SIG-M5 treated with dmso at 0.1 percent for 504 hours (cell line): Measurements from ENCODE around the gene HES5.

Source experiments
- DNase-seq: peaks from one replicate; lab custom pipeline; 2025; ENCODE audit not compliant: unreplicated experiment; lab: John Stamatoyannopoulos, UW

HES5 gene

DNA sequence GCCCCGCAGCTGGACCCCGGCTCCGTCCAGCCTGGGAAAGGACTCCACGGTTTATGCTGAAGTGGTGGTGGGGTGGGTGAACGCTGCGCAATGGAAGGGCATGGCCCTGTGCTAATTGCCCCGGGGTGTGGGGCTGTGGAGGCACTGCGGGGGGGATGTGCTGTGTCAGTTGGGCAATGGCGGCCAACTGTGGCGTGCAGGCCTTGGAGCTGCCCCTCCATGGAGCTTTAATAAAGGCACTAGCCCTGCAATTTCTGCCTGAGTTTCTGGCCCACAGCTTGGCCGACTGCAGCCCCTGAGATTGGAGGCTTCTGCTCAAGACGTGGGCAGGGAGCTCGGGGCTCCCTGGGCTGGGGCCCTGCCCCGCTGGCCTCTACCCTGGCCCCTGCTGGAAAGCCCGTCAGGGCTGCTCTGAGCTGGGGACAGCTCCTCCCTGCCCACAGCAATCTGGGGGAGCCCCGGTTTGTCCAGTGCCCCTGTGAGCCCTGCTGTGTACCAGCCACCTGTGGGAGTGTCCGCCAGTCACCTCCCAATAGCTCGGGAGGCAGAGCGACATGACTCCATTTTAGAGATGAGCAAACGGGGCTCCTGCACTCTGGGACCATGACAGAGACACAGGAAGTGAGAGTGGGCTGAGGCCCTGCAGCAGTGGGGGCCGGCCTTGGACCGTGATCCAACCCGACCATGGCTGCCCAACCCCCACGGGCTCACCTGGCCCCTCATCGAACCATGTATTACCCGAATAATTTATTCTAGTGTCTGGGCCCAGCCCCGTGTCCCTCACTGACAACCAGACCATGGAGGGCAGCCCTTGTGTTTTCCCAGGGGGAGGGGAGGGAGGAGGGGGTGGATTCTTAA, 17.4 kb upstream of the HES5 start:
- peak; percentile 52 for DNase-seq

DNA sequence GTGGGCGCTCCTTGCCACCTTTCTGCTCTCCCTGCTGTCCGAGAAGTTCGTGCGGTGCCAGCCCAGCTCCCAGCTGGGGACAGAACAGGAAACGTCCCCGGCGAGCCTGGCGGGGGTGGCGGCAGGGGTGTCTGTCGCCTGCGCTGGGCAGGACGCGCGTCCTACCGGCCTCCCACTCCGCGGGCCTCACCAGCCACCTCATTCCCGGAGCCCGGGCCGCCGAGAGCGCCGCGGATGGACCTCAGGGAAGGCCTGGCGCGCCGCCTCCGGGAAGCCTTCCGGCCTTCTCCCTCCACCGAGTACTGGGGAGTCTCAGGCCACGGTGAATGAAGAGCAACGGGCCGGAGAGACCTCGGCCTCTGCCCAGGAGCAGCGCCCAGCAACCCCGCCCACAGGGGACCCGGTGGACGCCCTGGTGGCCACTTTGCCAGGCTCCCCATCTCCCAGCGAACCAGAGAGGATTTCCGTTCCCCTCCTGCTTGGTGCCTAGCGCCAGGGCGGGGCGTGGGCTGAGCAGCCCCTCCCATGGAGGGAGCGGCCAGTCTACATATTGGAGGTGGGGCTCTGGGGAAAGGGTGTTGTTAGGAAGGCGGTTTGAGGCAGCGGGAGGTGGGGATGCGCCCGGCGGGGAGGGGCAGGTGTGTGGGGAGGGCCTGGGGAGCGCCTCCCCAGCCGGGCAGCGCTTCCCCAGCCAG, 16.6 kb upstream of the HES5 start:
- DNase-seq, result peak; percentile 90

DNA sequence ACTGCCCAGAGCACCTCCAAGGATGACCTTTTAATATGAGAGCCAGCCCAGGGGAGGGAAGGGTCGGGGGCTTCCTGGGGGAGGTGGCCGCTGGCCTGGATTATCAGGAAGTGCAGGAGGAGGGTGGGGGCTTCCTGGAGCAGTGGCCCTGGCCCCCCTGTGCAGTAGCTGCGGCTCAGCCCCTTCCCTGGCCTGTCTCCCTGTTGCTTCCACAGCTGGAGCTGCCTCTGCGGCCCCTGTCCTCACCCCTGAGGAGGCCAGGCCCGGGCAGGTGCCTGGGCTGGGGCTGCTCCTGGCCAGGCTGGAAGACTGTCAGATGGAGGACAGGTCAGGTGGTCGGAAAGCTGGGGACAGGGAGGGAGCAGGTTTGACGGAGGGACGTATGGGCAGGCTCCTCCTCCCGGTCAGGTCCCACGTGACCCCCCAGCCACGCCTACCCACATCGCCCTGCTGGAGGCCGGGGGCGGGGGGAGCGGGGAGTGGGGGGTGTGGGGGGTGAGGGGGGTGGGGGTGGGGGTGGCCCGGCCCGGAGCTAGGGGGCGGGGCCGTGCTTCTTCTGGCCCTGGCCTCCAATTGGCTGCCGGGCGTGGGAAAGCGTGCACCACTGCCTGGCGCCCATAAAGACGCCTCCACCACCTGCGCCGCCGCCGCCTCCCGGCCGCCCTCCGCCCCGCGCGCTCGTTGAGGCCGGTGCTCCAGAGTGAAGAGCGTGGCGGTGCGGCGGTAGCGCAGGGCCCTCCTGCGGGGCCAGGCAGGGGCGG, 15.9 kb upstream of the HES5 start:
- DNase-seq, result peak; percentile 88

DNA sequence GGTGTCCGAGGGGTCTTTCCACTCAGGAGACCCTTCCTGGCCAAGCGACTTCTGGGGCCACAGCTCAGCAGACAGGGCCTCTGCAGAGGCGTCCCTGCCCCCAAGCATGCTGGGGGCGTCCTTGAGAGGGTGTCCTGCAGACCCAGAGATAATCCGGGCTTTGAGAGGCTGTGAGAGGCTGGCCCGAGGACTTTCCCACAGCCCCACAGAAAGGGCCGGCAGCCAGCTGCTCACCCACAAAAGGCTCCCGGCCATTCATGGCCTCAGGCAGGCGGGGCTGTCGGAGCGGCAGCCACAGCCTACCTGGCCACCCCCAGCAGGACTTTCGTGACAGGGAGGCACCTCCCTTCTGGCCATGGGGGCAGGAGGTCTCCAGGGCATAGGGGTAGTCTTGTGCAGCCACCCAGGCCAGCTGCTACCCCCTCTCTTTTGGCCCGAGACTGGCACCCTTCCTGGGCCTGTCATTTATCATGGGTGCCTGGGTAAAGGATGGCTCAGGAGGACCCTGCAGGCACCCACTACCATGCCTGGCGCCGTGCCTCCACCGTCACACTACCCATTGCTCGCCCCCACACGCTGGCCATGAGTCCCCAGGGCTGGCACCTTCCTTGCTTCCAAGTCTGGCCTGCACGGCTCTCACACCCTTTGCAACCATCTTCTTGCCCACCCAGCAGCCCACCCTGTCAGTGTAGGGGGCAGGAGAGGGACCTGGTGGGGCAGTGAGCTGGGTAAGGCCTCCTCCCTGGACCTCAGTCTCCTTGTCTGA, 15.0 kb upstream of the HES5 start:
- DNase-seq, result no peak

DNA sequence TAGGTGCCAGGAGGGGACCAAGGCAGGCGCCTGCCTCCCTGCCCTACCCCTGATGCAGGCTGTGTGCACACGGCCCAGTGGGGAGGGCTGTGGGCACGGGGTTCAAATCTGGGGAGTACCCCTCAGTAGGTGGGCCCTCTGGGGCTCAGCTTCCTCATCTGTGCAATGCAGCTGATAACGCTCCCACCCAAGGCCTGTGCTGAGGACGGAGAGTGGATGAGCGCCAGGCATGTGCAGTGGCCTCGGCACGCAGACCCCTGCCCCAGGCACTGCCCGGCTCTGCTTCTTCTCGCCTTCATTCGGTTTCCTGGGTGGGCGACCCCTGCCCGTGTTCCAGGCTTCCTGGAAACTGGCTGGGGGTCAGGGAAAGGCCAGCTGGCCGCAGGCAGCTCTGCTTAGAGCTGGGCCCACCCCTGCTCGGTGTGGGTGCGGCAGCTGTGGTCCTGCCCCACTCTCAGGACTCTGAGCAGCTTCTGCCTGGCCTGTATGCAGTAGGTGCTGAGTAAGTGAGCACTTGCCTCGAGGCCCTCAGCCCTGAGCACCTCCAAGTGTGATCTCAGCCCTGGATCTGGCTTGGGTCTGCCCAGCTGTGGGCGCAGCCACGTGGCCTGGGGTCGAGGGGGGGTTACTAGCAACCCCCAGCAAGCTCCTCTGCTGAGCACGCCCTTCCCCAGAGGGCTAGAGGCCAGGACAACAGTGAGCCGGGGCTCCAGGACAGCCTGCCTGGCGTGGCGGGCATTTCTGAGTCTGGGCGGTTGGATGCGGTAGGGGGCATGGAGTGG, 14.2 kb upstream of the HES5 start:
- no peak for DNase-seq

DNA sequence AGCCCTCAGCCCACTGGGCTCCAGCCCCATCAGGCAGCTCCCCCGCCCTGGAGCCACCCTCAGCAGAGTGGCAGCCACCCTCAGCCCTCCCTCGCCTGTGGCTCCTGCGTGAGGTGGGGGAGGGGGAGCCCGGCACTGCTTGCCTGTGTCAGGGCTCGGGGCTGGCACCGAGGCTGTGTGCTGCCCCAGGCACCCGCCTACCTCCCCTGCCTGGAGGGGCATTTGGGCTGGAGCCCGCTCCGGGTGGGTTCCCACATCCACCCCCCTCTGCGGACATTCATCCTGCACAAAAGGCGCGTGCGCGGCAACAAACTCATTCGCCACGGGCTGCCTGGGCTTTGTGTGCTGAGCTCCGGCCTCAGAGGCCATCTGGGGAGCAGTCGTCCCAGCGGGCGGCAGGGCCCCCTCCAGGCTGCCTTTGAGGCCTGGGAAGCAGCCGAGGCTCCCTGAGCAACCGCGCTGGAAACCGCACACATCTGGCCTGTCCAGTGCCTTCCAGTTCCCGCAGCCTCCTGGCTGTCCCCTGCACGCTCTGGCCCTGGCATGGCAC, 13.6 kb upstream of the HES5 start:
- no peak for DNase-seq

DNA sequence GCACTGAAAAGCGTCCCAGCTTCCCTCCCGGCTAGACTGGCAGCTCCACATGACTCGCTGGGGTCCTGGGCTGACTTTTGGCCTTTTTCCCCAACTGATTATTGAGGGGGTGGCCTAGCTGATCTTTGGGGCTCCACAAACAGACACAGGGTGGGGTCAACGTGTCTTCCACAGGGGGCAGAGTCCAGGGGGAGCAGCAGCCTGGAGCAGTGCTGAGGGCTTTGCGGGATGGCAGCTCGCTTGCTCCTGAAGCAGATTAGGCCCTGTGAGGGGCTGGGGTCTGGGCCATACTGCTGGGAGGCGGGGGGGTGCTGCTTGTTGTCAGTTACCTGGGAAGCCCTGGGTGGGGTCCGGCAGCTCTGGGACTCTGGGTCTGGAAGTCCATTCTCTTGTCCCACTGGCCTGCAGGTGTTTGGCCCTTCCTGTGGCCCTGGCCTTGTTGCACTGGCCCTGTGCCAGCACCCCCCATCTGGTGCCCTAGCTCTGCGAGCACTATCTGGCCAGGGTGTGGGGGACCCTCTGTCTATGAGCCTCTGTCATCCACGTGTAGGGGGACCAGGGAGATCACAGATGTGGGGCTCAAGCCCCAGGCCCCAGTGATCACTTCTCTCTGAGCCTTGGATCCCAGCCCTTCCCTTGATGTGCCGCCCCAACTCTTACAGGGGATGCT, 12.3 kb upstream of the HES5 start:
- DNase-seq, result no peak

DNA sequence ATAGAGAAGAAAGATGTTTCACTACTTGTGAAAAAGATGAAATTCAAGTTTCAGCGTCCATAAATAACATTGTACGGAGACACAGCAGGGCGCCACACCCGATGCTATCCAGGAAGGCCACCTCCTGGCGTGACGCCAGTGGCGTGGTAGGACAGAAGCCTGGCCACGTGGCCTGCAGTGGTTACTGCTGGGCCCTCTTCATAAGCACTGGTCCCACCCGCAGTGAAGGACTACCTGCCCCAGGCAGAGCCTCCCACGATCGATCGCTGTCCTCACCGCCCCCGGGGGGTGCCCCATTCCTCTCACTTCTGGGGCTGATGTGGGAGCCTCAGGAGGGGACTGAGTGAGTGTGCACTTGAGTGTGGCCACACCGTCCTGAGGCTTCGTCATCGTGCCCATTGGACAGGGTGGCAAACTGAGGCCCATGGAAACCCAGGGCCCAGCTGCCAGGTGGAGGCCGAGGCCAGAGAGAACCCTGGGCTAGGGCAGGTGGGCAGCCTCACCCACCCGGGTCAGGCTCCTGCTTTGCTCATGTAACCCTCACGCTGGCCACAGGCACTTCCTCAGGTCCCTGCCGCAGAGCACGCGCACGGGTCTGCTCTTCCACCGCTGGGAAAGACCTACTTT, 11.7 kb upstream of the HES5 start:
- DNase-seq, result no peak

DNA sequence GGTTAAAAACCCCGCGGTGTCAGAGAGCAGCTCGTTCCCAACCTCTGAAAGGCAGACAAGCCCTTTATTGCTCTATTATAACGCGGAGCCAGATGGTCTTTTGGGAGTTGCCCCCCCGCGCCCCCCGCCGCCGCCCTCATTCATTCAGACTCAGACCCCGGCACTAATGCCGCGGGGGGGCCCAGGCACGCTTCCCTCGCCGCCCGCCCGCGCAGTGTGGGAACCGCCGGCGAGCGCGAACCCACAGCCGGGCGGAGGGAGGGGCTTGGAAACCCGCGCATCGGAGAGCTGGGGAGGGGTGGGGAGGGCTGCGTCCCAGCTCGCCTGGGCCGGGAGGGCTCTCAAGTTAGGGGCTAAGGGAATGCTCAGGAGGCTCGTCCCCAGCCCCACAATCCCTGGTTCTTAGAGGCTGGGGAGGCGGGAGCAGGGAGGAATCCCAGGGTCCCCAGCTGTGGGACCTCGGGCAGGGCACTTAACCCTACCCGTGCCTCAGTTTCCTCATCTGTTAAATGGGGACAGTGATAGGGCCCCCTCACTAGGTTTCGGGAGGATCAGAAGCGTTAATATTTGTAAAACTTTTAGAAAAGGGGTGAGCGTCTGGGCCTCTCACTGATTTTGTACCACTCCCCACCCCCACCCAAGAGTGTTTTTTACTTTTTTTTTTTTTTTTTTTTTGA, 10.9 kb upstream of the HES5 start:
- DNase-seq, result no peak

DNA sequence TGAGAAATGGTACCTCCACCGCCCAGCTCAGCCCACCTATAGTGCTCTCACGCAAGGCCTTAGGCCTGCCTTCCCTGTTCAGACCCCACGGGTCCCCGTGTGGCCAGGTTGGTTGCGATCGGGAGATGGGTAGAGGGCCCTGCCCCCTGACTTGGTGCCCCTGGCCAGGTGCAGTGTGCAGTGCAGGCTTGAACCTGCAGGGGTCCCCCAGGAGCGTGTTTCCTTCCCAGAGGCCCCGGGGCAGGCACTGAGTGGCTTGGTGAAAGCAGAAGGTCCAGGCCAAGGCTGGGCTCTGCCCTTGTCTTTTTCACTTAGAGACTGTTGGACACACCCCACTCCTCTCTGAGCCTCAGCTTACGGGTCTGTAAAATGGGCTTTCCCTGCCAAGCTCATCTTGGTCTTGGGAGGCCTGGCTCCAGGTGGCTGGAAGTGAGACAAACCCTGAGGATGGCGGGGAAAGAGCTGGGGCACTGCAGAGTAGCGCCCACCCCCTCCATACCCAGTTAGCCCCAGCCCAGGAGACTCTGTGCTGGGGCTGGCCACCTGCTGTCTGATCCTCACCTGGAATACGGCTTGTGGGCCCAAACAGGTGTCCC, 9.3 kb upstream of the HES5 start:
- no peak for DNase-seq

DNA sequence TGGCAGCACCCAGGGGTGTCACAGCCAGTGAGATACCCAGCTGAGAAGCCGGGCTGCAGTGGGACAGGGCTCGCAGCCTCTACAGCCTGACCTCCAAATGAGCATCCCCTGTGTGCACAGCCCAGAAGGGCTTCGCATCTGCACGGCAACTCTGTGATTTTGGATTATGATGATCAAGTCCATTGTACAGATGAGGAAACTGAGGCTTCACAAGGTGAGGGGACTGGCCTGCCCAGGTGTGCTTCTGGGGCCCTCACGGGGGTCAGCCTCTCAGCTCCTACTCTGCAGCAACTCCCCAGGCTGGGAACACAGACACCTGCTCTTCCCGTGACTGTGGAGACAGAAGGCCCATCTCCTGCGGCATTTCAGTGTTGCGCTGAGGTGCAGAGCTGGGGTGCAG, 8.8 kb upstream of the HES5 start:
- DNase-seq, result no peak

DNA sequence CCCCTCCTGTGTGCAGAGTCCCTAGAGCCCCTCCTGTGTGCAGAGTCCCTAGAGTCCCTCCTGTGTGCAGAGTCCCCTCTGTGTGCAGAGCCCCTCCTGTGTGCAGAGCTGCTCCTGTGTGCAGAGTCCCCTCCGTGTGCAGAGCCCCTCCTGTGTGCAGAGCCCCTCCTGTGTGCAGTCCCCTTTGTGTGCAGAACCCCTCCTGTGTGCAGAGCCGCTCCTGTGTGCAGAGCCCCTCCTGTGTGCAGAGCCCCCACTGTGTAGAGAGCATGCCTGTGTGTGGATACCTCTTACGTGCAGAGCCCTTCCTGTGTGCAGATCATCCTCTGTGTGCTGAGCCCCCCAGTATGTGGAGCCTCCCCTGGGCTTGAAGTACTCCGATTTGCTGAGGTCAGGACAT, 8.3 kb upstream of the HES5 start:
- no peak for DNase-seq

DNA sequence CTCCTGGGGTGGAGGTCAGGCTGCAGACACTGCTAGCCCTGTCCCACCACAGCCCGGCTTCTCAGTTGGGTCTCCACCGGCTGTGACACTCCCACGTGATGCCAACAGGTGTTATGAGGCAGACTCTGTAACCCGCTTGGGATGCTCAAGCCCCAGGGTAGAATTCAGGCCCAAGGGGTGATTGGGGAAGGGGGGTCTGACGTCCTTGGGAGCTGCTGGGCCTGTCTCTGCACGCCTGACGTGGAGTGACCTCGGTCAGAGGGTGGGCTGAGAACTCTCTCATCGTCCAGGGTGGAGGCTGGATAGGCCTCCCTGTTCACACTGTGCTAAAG, 7.7 kb upstream of the HES5 start:
- DNase-seq, result no peak

DNA sequence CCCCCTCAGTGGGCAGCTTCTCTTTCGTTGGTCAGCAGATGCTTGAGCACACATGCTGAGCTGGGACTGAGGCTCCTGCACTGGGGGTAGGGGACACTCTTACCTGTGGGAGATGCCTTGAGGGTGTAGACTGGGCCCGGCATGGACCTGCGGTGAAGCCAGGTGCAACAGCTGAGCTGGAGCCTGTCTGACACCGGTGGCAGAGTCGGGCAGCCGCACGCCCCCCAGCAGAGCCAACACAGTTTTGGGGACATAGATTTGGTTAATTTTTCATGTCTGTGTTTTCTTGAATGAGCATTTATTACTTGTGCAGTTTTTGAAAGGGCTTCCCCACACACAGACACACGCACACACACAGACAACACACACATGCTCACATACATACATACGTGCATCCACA, 5.9 kb upstream of the HES5 start:
- DNase-seq, result no peak

DNA sequence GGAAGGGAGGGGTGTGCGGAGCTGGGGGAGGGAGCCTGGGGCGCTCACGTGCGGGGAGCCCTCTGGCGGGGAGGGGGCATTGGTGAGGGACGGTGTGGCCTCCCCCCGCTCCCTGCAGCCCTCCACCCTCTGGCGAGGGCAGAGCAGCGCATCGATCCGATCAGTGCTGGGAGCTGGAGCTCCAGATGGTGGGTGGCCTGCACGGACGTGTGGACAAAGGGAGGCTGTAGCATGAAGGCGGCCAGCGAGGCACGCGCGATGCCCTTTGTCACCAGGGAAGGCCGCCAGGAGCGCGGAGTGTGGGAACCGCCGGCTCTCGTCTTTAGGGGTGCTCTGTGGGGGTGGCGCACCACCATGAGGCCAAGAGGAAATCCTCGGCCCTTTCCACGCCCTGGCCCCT, 5.4 kb upstream of the HES5 start:
- no peak for DNase-seq

DNA sequence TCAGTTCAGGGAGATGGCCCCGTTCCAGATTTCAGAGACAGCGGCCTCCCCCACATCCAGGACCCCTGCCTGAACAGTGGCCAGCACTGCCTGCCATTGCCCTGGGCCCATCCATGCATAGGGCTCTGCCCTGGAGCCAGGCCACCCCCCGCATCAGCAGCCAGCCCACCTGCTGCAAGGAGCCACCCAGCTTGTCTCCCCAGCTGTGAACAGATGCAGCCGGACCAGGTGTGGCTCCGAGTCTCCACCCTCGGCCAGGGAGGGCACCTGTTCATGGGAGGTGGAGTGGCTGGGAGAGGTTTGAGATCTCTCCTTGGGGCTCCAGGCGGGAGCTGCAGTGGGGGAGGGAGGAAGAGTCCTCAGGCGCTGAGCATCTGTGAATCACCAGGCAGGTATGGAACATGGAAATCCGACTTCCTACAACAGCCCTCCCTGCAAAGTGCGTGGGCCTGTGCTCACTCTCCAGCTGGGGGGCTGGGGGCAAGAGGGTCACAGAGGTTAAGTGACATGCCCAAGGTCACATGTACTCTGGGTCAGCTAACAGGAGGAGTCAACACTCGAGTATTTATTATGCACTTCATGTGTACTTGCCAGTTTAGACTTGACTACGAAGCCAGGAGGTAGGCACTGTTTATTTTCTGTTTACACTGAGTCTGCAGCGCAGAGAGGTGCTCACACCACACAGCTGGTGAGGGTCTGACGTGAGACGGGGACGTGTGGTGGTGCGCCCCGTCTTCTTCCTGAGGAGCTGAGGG, 4.8 kb upstream of the HES5 start:
- DNase-seq, result no peak

DNA sequence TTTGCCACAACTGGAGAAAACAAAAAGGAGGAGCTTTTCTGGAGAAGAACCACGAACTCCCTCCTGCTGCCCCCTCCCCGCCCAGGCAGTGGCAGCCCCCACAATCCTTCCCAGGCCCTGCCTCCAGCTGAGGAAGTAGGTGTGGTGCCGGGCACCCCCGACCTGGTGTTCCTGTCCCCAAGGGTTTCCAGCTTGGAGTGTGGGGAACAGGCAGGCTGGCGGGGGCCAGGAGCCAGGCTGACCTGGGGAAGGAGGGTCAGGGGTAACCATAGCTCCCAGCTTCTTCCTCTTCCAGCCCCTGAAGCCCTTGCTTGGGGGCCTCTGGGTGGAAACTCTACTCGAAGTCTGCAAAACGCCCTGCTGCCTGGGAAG, 4.2 kb upstream of the HES5 start:
- no peak for DNase-seq

DNA sequence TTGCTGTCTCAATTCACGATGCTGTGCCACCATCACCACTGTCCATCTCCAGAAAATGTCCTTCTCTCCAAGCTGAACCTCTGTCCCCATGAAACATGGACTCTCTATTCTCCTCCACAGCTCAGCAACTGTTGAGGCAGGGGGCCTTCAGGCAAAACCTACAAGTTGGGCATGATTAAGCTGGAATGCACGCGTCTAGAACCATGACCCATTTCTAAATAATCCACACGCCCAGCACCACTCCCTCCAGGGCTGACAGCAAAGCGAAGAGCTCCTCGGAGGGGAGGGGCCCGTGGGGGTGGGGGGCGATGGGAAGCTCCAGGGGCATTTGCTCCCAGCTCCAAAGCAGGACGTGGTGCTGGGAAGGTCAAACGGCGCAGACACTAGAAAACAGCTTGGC, 3.3 kb upstream of the HES5 start:
- DNase-seq, result no peak
